HEK293 (cell line): ENCODE data around the gene TOMM7.

Experiments used
- BCL11A ChIP-seq: fragments of 450-650 bp; formaldehyde crosslinking; IDR thresholded peaks from 2 replicates; pipeline ENCODE4 v1.5.1; 2016; ENCODE audit warnings: low read depth, missing biosample characterization, missing genetic modification characterization
- TCF7L2 ChIP-seq: IDR thresholded peaks from 2 replicates; pipeline ENCODE4 v1.6.1; 2011; ENCODE audit warnings: low read depth, mild to moderate bottlenecking, inconsistent platforms, low read length, moderate library complexity, borderline replicate concordance
- YY1 ChIP-seq: fragments of 450-650 bp; formaldehyde crosslinking; IDR thresholded peaks from 2 replicates; pipeline ENCODE4 v1.5.1; 2018; ENCODE audit warnings: missing biosample characterization, missing genetic modification characterization
- ZNF138 ChIP-seq: fragments of 450-650 bp; formaldehyde crosslinking; IDR thresholded peaks from 2 replicates; pipeline ENCODE4 v1.5.1; 2016; ENCODE audit warnings: missing biosample characterization, missing genetic modification characterization, borderline replicate concordance
- ZNF324 ChIP-seq: fragments of 450-650 bp; formaldehyde crosslinking; IDR thresholded peaks from 2 replicates; pipeline ENCODE4 v1.5.1; 2016; ENCODE audit warnings: missing biosample characterization, missing genetic modification characterization
- ZNF37A ChIP-seq: fragments of 450-650 bp; IDR thresholded peaks from 2 replicates; pipeline ENCODE4 v1.5.1; 2018; ENCODE audit warnings: missing biosample characterization, missing genetic modification characterization
- ZNF558 ChIP-seq: fragments of 450-650 bp; formaldehyde crosslinking; IDR thresholded peaks from 2 replicates; pipeline ENCODE4 v1.5.1; 2016; ENCODE audit warnings: missing biosample characterization, missing genetic modification characterization
- ZNF596 ChIP-seq: fragments of 450-650 bp; IDR thresholded peaks from 2 replicates; pipeline ENCODE4 v1.5.0; 2018; ENCODE audit warnings: missing biosample characterization, mild to moderate bottlenecking, missing genetic modification characterization, moderate library complexity
- ZNF600 ChIP-seq: fragments of 450-650 bp; formaldehyde crosslinking; IDR thresholded peaks from 2 replicates; pipeline ENCODE4 v1.5.1; 2016; ENCODE audit warnings: missing biosample characterization, missing genetic modification characterization
- TF ChIP-seq, protein P1 (sequence below): fragments of 450-650 bp; formaldehyde crosslinking; IDR thresholded peaks from 2 replicates; pipeline ENCODE4 v1.5.1; 2016; ENCODE audit warnings: missing biosample characterization, missing genetic modification characterization
- TF ChIP-seq, protein P2 (sequence below): fragments of 450-650 bp; formaldehyde crosslinking; IDR thresholded peaks from 2 replicates; pipeline ENCODE4 v1.5.1; 2016; ENCODE audit warnings: missing biosample characterization, missing genetic modification characterization
- TF ChIP-seq, protein P3 (sequence below): fragments of 450-650 bp; formaldehyde crosslinking; IDR thresholded peaks from 2 replicates; pipeline ENCODE4 v1.5.1; 2016; ENCODE audit warnings: missing biosample characterization, missing genetic modification characterization
- TF ChIP-seq, protein P4 (sequence below): fragments of 450-650 bp; formaldehyde crosslinking; conservative IDR thresholded peaks from 2 replicates; pipeline ENCODE4 v1.5.1; 2016; ENCODE audit warnings: low read depth, missing biosample characterization, missing genetic modification characterization
- TF ChIP-seq, protein P5 (sequence below): fragments of 450-650 bp; formaldehyde crosslinking; IDR thresholded peaks from 2 replicates; pipeline ENCODE4 v1.5.1; 2016; ENCODE audit warnings: missing biosample characterization, missing genetic modification characterization, borderline replicate concordance

DNA sequence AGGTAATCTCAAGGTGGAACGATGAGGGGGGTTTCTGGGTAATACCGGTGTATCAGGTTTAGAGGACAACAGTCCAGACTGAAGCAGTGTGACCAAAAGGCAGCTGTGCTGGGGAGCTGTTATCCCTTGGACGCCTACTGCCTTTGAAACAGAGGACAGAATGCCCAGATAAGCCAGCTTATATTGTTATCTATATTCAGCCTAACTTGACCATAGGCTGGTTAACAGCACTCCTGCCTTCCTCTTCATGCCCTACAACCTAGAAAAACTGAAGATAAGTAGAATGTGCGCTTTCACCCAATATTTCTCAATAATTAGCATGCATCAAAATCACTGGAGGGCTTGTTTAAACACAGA is 50.8 kb downstream of the TOMM7 start:
- TF ChIP-seq ZNF138 (tag by site-specific recombination) (no peak), BCL11A (no peak), ZNF324 (tag by site-specific recombination) (no peak), ZNF596 (tag by site-specific recombination) (no peak), YY1 (tag by site-specific recombination) (no peak), TCF7L2 (no peak), ZNF558 (tag by site-specific recombination) (no peak), ZNF600 (no peak), ZNF37A (no peak)
- TF ChIP-seq, protein P1, sequence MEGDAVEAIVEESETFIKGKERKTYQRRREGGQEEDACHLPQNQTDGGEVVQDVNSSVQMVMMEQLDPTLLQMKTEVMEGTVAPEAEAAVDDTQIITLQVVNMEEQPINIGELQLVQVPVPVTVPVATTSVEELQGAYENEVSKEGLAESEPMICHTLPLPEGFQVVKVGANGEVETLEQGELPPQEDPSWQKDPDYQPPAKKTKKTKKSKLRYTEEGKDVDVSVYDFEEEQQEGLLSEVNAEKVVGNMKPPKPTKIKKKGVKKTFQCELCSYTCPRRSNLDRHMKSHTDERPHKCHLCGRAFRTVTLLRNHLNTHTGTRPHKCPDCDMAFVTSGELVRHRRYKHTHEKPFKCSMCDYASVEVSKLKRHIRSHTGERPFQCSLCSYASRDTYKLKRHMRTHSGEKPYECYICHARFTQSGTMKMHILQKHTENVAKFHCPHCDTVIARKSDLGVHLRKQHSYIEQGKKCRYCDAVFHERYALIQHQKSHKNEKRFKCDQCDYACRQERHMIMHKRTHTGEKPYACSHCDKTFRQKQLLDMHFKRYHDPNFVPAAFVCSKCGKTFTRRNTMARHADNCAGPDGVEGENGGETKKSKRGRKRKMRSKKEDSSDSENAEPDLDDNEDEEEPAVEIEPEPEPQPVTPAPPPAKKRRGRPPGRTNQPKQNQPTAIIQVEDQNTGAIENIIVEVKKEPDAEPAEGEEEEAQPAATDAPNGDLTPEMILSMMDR (tag by site-specific recombination), result no peak
- TF ChIP-seq, protein P2, sequence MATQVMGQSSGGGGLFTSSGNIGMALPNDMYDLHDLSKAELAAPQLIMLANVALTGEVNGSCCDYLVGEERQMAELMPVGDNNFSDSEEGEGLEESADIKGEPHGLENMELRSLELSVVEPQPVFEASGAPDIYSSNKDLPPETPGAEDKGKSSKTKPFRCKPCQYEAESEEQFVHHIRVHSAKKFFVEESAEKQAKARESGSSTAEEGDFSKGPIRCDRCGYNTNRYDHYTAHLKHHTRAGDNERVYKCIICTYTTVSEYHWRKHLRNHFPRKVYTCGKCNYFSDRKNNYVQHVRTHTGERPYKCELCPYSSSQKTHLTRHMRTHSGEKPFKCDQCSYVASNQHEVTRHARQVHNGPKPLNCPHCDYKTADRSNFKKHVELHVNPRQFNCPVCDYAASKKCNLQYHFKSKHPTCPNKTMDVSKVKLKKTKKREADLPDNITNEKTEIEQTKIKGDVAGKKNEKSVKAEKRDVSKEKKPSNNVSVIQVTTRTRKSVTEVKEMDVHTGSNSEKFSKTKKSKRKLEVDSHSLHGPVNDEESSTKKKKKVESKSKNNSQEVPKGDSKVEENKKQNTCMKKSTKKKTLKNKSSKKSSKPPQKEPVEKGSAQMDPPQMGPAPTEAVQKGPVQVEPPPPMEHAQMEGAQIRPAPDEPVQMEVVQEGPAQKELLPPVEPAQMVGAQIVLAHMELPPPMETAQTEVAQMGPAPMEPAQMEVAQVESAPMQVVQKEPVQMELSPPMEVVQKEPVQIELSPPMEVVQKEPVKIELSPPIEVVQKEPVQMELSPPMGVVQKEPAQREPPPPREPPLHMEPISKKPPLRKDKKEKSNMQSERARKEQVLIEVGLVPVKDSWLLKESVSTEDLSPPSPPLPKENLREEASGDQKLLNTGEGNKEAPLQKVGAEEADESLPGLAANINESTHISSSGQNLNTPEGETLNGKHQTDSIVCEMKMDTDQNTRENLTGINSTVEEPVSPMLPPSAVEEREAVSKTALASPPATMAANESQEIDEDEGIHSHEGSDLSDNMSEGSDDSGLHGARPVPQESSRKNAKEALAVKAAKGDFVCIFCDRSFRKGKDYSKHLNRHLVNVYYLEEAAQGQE, result no peak
- TF ChIP-seq, protein P3, sequence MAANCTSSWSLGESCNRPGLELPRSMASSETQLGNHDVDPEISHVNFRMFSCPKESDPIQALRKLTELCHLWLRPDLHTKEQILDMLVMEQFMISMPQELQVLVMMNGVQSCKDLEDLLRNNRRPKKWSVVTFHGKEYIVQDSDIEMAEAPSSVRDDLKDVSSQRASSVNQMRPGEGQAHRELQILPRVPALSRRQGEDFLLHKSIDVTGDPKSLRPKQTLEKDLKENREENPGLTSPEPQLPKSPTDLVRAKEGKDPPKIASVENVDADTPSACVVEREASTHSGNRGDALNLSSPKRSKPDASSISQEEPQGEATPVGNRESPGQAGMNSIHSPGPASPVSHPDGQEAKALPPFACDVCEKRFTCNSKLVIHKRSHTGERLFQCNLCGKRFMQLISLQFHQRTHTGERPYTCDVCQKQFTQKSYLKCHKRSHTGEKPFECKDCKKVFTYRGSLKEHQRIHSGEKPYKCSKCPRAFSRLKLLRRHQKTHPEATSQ (tag by site-specific recombination), result no peak
- TF ChIP-seq, protein P4, sequence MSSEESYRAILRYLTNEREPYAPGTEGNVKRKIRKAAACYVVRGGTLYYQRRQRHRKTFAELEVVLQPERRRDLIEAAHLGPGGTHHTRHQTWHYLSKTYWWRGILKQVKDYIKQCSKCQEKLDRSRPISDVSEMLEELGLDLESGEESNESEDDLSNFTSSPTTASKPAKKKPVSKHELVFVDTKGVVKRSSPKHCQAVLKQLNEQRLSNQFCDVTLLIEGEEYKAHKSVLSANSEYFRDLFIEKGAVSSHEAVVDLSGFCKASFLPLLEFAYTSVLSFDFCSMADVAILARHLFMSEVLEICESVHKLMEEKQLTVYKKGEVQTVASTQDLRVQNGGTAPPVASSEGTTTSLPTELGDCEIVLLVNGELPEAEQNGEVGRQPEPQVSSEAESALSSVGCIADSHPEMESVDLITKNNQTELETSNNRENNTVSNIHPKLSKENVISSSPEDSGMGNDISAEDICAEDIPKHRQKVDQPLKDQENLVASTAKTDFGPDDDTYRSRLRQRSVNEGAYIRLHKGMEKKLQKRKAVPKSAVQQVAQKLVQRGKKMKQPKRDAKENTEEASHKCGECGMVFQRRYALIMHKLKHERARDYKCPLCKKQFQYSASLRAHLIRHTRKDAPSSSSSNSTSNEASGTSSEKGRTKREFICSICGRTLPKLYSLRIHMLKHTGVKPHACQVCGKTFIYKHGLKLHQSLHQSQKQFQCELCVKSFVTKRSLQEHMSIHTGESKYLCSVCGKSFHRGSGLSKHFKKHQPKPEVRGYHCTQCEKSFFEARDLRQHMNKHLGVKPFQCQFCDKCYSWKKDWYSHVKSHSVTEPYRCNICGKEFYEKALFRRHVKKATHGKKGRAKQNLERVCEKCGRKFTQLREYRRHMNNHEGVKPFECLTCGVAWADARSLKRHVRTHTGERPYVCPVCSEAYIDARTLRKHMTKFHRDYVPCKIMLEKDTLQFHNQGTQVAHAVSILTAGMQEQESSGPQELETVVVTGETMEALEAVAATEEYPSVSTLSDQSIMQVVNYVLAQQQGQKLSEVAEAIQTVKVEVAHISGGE (tag by site-specific recombination), result no peak
- TF ChIP-seq, protein P5, sequence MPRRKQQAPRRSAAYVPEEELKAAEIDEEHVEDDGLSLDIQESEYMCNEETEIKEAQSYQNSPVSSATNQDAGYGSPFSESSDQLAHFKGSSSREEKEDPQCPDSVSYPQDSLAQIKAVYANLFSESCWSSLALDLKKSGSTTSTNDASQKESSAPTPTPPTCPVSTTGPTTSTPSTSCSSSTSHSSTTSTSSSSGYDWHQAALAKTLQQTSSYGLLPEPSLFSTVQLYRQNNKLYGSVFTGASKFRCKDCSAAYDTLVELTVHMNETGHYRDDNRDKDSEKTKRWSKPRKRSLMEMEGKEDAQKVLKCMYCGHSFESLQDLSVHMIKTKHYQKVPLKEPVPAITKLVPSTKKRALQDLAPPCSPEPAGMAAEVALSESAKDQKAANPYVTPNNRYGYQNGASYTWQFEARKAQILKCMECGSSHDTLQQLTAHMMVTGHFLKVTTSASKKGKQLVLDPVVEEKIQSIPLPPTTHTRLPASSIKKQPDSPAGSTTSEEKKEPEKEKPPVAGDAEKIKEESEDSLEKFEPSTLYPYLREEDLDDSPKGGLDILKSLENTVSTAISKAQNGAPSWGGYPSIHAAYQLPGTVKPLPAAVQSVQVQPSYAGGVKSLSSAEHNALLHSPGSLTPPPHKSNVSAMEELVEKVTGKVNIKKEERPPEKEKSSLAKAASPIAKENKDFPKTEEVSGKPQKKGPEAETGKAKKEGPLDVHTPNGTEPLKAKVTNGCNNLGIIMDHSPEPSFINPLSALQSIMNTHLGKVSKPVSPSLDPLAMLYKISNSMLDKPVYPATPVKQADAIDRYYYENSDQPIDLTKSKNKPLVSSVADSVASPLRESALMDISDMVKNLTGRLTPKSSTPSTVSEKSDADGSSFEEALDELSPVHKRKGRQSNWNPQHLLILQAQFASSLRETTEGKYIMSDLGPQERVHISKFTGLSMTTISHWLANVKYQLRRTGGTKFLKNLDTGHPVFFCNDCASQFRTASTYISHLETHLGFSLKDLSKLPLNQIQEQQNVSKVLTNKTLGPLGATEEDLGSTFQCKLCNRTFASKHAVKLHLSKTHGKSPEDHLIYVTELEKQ (tag by site-specific recombination), result no peak
